Fibroblast of skin of right quadriceps (primary cell): Measurements from ENCODE around the gene VAMP5.
"Not testable (repeated sequence)": the region's sequence is repeated elsewhere in the genome, so short reads cannot be mapped to it uniquely, and the experiment has no call there.

Experiments used
- DNase-seq: peaks from one replicate; pipeline ENCODE4 v3.0.0-alpha.2; 2013

The VAMP5 gene

GRCh38 chr2:85584354-85584856 lies at the start of gene VAMP5:
Gene VAMP5, plus strand, starts transcription at chr2:85584431. Its CDS starts 60 bp downstream, at chr2:85584491.
- peak; percentile 22 for DNase-seq

- no peak for DNase-seq
Measured at GRCh38 chr2:85534881-85535280, 49.4 kb upstream of the VAMP5 start.

GRCh38 chr2:85536479-85536878 lies 47.8 kb upstream of the VAMP5 start:
- peak; percentile 83 for DNase-seq

- DNase-seq: peak; percentile 33
Measured at GRCh38 chr2:85537600-85538506, 46.4 kb upstream of the VAMP5 start.

GRCh38 chr2:85538507-85539360 lies 45.5 kb upstream of the VAMP5 start, which contains the start of gene MAT2A:
Gene MAT2A, plus strand, starts transcription at chr2:85539168. Its CDS starts 120 bp downstream, at chr2:85539288.
- peak; percentile 94 for DNase-seq

GRCh38 chr2:85539361-85540132 lies 44.7 kb upstream of the VAMP5 start:
- DNase-seq: peak; percentile 68

GRCh38 chr2:85540133-85540648 lies 44.0 kb upstream of the VAMP5 start:
- no peak for DNase-seq

- DNase-seq: no peak
Measured at GRCh38 chr2:85541262-85541661, 43.0 kb upstream of the VAMP5 start.

- no peak for DNase-seq
Measured at GRCh38 chr2:85541753-85542457, 42.3 kb upstream of the VAMP5 start.

- no peak for DNase-seq
Measured at GRCh38 chr2:85542777-85543176, 41.5 kb upstream of the VAMP5 start.

- not testable (repeated sequence) for DNase-seq
Measured at GRCh38 chr2:85544254-85544691, 40.0 kb upstream of the VAMP5 start.

GRCh38 chr2:85544915-85545779 lies 39.1 kb upstream of the VAMP5 start:
- not testable (repeated sequence) for DNase-seq

- no peak for DNase-seq
Measured at GRCh38 chr2:85545780-85546240, 38.4 kb upstream of the VAMP5 start.

GRCh38 chr2:85547089-85547858 lies 37.0 kb upstream of the VAMP5 start:
- no peak for DNase-seq

GRCh38 chr2:85547859-85548607 lies 36.2 kb upstream of the VAMP5 start:
- DNase-seq: no peak

- no peak for DNase-seq
Measured at GRCh38 chr2:85548608-85548900, 35.7 kb upstream of the VAMP5 start.

- DNase-seq: no peak
Measured at GRCh38 chr2:85549095-85549494, 35.1 kb upstream of the VAMP5 start.

GRCh38 chr2:85549826-85550225 lies 34.4 kb upstream of the VAMP5 start:
- peak; percentile 93 for DNase-seq

- DNase-seq: no peak
Measured at GRCh38 chr2:85550486-85550885, 33.7 kb upstream of the VAMP5 start.
